ENCODE data around the gene MGAT4A.

The MGAT4A gene

DNA sequence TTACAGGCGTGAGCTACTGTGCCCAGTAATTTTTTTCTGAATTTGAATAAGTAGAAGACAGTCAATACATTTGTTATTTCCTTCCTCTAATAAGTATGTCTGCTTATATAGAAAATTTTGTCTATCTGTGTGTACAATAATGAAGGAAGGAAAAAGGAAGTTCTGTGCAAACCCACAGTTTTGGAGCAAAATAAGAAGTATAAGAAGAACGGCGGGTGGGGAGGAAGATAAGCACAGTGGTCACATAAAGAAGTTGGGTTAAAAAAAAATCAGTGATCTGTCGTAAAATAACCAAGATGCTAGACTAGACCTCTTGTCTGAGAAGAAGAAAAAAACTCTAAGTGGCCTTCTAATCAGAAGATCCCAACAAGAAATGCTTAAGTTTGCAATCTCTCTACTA is 20.2 kb downstream of the MGAT4A start:
- H3K9me3 ChIP-seq (ENCODE audit: severe bottlenecking) = no peaks in the 10 kb centered on the region
- H3K27ac ChIP-seq (ENCODE audit: poor library complexity, severe bottlenecking) = no peak overlapping the region
- no peak overlapping the region for H3K4me3 ChIP-seq (ENCODE audit: severe bottlenecking)
- DNase-seq (ENCODE audit: low spot score) (no peak), ATAC-seq (ENCODE audit: low read depth) (no peak)
- H3K4me1 ChIP-seq (ENCODE audit: insufficient read depth, poor library complexity, severe bottlenecking) = no peaks in the 10 kb centered on the region
- H3K36me3 ChIP-seq (ENCODE audit: low read depth) = no peaks in the 10 kb centered on the region
- H3K27me3 ChIP-seq (ENCODE audit: insufficient read depth, poor library complexity, severe bottlenecking) = no peaks in the 10 kb centered on the region
- TF ChIP-seq, protein P1, sequence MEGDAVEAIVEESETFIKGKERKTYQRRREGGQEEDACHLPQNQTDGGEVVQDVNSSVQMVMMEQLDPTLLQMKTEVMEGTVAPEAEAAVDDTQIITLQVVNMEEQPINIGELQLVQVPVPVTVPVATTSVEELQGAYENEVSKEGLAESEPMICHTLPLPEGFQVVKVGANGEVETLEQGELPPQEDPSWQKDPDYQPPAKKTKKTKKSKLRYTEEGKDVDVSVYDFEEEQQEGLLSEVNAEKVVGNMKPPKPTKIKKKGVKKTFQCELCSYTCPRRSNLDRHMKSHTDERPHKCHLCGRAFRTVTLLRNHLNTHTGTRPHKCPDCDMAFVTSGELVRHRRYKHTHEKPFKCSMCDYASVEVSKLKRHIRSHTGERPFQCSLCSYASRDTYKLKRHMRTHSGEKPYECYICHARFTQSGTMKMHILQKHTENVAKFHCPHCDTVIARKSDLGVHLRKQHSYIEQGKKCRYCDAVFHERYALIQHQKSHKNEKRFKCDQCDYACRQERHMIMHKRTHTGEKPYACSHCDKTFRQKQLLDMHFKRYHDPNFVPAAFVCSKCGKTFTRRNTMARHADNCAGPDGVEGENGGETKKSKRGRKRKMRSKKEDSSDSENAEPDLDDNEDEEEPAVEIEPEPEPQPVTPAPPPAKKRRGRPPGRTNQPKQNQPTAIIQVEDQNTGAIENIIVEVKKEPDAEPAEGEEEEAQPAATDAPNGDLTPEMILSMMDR (IDR thresholded peaks at IDR 0.05; ENCODE audit: poor library complexity, severe bottlenecking) = no peak

DNA sequence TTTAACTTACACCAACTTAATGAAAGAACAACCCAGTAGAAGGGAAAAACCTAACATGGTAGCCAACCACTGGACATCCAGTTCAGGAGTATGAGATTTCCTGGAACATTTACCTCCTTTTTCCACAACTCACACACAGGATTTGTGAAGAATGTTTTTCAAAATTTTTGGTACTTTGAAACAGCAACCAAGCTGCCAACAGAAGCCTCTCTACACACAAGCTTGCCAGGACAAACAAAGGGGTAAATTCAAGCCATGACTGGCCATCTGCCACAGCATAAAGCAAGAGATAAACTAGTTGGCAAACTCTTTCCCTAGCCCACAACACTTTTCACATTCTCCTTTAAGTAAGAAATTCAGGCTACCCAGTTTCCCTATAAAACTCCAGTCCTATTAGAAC is 21.4 kb downstream of the MGAT4A start:
- H3K27me3 ChIP-seq (ENCODE audit: insufficient read depth, poor library complexity, severe bottlenecking) = no peaks in the 10 kb centered on the region
- no peaks in the 10 kb centered on the region for H3K9me3 ChIP-seq (ENCODE audit: severe bottlenecking)
- no peak overlapping the region for H3K27ac ChIP-seq (ENCODE audit: poor library complexity, severe bottlenecking)
- DNase-seq (ENCODE audit: low spot score) (no peak), ATAC-seq (ENCODE audit: low read depth) (no peak)
- no peaks in the 10 kb centered on the region for H3K4me1 ChIP-seq (ENCODE audit: insufficient read depth, poor library complexity, severe bottlenecking)
- TF ChIP-seq, protein P1 (IDR thresholded peaks at IDR 0.05; ENCODE audit: poor library complexity, severe bottlenecking) = no peak
- H3K36me3 ChIP-seq (ENCODE audit: low read depth) = no peaks in the 10 kb centered on the region
- H3K4me3 ChIP-seq (ENCODE audit: severe bottlenecking) = no peak overlapping the region

DNA sequence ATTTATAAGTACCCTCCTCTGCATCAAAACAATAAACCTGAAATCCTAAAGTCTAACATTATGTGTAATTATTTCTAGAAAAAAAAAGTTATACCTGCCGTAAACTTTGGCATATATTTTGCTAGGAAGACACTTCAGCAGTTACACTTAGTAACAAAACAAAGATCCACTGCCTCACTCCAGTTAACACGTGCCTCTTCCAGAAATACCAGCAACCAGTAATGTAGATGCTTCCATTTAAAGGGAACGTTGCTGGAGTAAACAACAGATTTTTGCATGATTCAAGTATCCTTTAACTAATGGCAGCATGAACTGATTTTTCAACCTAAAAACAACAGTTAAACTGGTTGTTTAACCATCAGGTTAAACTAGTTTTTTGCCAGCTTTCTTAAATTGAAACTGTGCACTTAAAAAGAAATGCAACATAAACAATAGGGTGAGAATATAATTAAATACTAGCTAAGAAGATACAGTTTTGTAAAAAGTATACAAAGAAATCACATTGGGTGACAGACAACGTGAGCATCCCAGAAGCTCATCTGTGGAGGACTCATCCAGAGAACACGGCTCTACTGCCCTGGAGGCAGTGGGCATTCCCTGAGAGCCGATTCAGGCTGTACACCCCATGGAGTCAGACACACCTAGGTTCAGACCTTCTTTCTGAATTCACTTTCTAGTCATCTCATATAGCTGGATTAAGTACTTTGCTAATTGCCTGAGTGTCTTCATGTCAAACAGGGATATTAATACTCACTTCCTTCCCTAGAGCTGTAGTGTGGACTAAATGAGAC is 22.3 kb downstream of the MGAT4A start:
- ATAC-seq (ENCODE audit: low read depth) (no peak), DNase-seq (ENCODE audit: low spot score) (no peak)
- H3K36me3 ChIP-seq (ENCODE audit: low read depth) = no peaks in the 10 kb centered on the region
- no peak overlapping the region for H3K27ac ChIP-seq (ENCODE audit: poor library complexity, severe bottlenecking)
- no peaks in the 10 kb centered on the region for H3K4me1 ChIP-seq (ENCODE audit: insufficient read depth, poor library complexity, severe bottlenecking)
- no peaks in the 10 kb centered on the region for H3K27me3 ChIP-seq (ENCODE audit: insufficient read depth, poor library complexity, severe bottlenecking)
- TF ChIP-seq, protein P1 (IDR thresholded peaks at IDR 0.05; ENCODE audit: poor library complexity, severe bottlenecking) = no peak
- no peaks in the 10 kb centered on the region for H3K9me3 ChIP-seq (ENCODE audit: severe bottlenecking)
- no peak overlapping the region for H3K4me3 ChIP-seq (ENCODE audit: severe bottlenecking)

DNA sequence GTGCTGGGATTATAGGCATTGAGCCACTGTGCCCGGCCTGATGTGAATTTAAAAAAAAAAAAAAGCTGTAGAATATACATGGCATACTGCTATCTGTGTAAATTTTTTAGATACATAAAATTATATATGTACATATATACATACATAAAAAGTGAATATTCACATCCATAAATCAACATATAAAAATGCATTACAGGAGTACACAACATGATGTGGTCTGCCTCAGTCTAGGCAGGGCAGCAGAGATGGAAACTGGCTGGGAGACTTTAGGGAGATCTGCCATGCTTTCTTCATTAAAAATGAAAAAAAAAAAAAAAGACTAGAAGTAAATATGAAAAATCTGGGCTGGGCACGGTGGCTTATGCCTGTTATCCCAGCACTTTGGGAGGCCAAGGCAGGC is 24.3 kb downstream of the MGAT4A start:
- Histone ChIP-seq H3K9me3 (ENCODE audit: severe bottlenecking) (no peaks in the 10 kb centered on the region), H3K4me3 (ENCODE audit: severe bottlenecking) (no peak overlapping the region), H3K4me1 (ENCODE audit: insufficient read depth, poor library complexity, severe bottlenecking) (no peaks in the 10 kb centered on the region), H3K27ac (ENCODE audit: poor library complexity, severe bottlenecking) (no peak overlapping the region), H3K27me3 (ENCODE audit: insufficient read depth, poor library complexity, severe bottlenecking) (no peaks in the 10 kb centered on the region), H3K36me3 (ENCODE audit: low read depth) (no peaks in the 10 kb centered on the region)
- ATAC-seq (ENCODE audit: low read depth) = no peak
- DNase-seq (ENCODE audit: low spot score) = no peak
- TF ChIP-seq, protein P1 (IDR thresholded peaks at IDR 0.05; ENCODE audit: poor library complexity, severe bottlenecking) = no peak

DNA sequence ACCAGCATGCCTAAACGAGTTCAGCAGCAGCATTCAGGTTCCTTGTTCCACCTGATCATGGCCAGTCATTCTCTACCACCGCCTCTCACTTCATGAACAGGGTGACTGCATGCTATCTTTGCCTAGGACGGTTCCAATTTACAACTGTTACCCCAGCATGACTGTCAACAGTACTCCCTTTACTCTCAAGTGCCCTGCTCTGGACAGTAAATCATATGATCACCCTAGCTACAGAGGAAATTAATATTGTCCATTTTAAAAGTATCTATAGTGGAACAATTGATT is 25.7 kb downstream of the MGAT4A start:
- Histone ChIP-seq H3K4me1 (ENCODE audit: insufficient read depth, poor library complexity, severe bottlenecking) (no peaks in the 10 kb centered on the region), H3K27ac (ENCODE audit: poor library complexity, severe bottlenecking) (no peak overlapping the region)

More for the DNA sequence above, 25.7 kb downstream of the MGAT4A start:
- Histone ChIP-seq H3K36me3 (ENCODE audit: low read depth) (no peaks in the 10 kb centered on the region), H3K4me3 (ENCODE audit: severe bottlenecking) (no peak overlapping the region), H3K9me3 (ENCODE audit: severe bottlenecking) (no peaks in the 10 kb centered on the region), H3K27me3 (ENCODE audit: insufficient read depth, poor library complexity, severe bottlenecking) (no peaks in the 10 kb centered on the region)
- ATAC-seq (ENCODE audit: low read depth) = no peak
- TF ChIP-seq, protein P1 (IDR thresholded peaks at IDR 0.05; ENCODE audit: poor library complexity, severe bottlenecking) = no peak
- DNase-seq (ENCODE audit: low spot score) = no peak

Measured in RWPE2 (cell line).